HCEC 1CT (cell line): ENCODE measurements around the gene DTNBP1.

Experiments
- DNase-seq: peaks from one replicate; pipeline ENCODE4 v3.0.0-alpha.2; 2017

DTNBP1 gene

GRCh38 chr6:15500078-15500740 lies 162.6 kb downstream of the DTNBP1 start:
- no peak for DNase-seq

GRCh38 chr6:15499591-15499990 lies 163.2 kb downstream of the DTNBP1 start:
- DNase-seq, result no peak

- no peak for DNase-seq
Measured at GRCh38 chr6:15499125-15499524, 163.7 kb downstream of the DTNBP1 start.

GRCh38 chr6:15498640-15499039 lies 164.2 kb downstream of the DTNBP1 start:
- no peak for DNase-seq

GRCh38 chr6:15496345-15497131 lies 166.3 kb downstream of the DTNBP1 start:
- DNase-seq, result no peak

- no peak for DNase-seq
Measured at GRCh38 chr6:15495375-15495901, 167.4 kb downstream of the DTNBP1 start.

GRCh38 chr6:15493437-15494168 lies 169.2 kb downstream of the DTNBP1 start:
- DNase-seq, result peak; percentile 35

GRCh38 chr6:15491986-15492269 lies 170.9 kb downstream of the DTNBP1 start:
- DNase-seq, result no peak

GRCh38 chr6:15491255-15491985 lies 171.4 kb downstream of the DTNBP1 start:
- peak; percentile 57 for DNase-seq

- no peak for DNase-seq
Measured at GRCh38 chr6:15490242-15491100, 172.4 kb downstream of the DTNBP1 start.

GRCh38 chr6:15489261-15489962 lies 173.4 kb downstream of the DTNBP1 start:
- no peak for DNase-seq

- no peak for DNase-seq
Measured at GRCh38 chr6:15487262-15487661, 175.6 kb downstream of the DTNBP1 start.

- DNase-seq, result no peak
Measured at GRCh38 chr6:15485936-15486335, 176.9 kb downstream of the DTNBP1 start.

GRCh38 chr6:15484821-15485220 lies 178.0 kb downstream of the DTNBP1 start:
- DNase-seq, result no peak

GRCh38 chr6:15484140-15484539 lies 178.7 kb downstream of the DTNBP1 start:
- DNase-seq, result no peak

- peak; percentile 12 for DNase-seq
Measured at GRCh38 chr6:15483060-15483459, 179.8 kb downstream of the DTNBP1 start.

GRCh38 chr6:15481390-15482291 lies 181.2 kb downstream of the DTNBP1 start:
- DNase-seq, result no peak

- DNase-seq, result no peak
Measured at GRCh38 chr6:15480525-15480924, 182.3 kb downstream of the DTNBP1 start.

- DNase-seq, result no peak
Measured at GRCh38 chr6:15479761-15480160, 183.1 kb downstream of the DTNBP1 start.

- DNase-seq, result no peak
Measured at GRCh38 chr6:15477746-15478145, 185.1 kb downstream of the DTNBP1 start.
